GM12874 (cell line): ENCODE data around the gene MIGA2.

ENCODE experiments used
- TF ChIP-seq, protein P1 (sequence below): IDR thresholded peaks from 2 replicates; pipeline ENCODE4 v1.5.1; 2011; ENCODE audit warnings: low read depth, mild to moderate bottlenecking, control low read depth, low read length, moderate library complexity; ENCODE audit not compliant: insufficient read depth

MIGA2 gene

GRCh38 chr9:129012893-129013448 is 23.5 kb upstream of the MIGA2 start:
- TF ChIP-seq, protein P1, sequence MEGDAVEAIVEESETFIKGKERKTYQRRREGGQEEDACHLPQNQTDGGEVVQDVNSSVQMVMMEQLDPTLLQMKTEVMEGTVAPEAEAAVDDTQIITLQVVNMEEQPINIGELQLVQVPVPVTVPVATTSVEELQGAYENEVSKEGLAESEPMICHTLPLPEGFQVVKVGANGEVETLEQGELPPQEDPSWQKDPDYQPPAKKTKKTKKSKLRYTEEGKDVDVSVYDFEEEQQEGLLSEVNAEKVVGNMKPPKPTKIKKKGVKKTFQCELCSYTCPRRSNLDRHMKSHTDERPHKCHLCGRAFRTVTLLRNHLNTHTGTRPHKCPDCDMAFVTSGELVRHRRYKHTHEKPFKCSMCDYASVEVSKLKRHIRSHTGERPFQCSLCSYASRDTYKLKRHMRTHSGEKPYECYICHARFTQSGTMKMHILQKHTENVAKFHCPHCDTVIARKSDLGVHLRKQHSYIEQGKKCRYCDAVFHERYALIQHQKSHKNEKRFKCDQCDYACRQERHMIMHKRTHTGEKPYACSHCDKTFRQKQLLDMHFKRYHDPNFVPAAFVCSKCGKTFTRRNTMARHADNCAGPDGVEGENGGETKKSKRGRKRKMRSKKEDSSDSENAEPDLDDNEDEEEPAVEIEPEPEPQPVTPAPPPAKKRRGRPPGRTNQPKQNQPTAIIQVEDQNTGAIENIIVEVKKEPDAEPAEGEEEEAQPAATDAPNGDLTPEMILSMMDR = no peak

- TF ChIP-seq, protein P1 = no peak
Observed at GRCh38 chr9:129013674-129014073, 22.8 kb upstream of the MIGA2 start.

DNA sequence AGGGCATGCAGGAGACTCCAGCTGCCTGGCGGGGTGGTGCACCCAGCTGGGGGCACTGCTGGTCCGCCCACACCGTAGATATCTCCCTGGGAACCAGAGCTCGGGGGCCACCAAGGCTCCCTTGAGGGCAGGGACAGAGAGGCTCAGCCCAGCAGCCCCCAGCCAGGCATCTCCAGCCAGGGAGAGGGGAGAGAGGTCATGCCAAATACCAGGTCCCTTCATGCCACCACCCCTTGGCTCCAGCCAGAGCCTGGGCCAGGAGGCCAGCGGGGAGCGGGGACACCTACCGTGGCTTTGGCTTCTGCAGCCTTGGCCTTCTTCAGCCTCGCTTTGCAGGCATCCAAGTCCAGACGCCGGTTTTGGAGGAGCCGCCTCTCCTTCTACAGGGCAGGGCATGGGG is 22.3 kb upstream of the MIGA2 start:
- TF ChIP-seq, protein P1 = no peak

GRCh38 chr9:129014608-129015007 is 21.8 kb upstream of the MIGA2 start:
- TF ChIP-seq, protein P1 = no peak

GRCh38 chr9:129021091-129021490 is 15.3 kb upstream of the MIGA2 start:
- TF ChIP-seq, protein P1 = no peak

- TF ChIP-seq, protein P1 = no peak
Observed at GRCh38 chr9:129022037-129022436, 14.4 kb upstream of the MIGA2 start.

GRCh38 chr9:129023036-129023907 is 13.2 kb upstream of the MIGA2 start:
- TF ChIP-seq, protein P1 = no peak
